K562 (cell line): Measurements from ENCODE around the gene ZDHHC18. TPM values are rescaled to one million over a fixed set of nuclear protein-coding genes. Genes with fewer than 3 reads are reported as not detected.

Experiments
- BRD4 ChIP-seq: fragments of 200-600 bp; sonication (generic); IDR thresholded peaks from 2 replicates; pipeline ENCODE4 v1.6.1; 2017; ENCODE audit warnings: inconsistent platforms
- BRF2 ChIP-seq: IDR thresholded peaks from 3 replicates; pipeline ENCODE4 v1.6.1; 2011; ENCODE audit warnings: borderline replicate concordance, mild to moderate bottlenecking; ENCODE audit not compliant: insufficient read length, insufficient read depth
- CBX1 ChIP-seq: sonication (generic); IDR thresholded peaks from 2 replicates; pipeline ENCODE4 v1.6.1; 2016; ENCODE audit warnings: antibody characterized with exemption, low read depth, mild to moderate bottlenecking
- CEBPG ChIP-seq, 3 experiments: fragments of 200-800 bp in 1 of 3; sonication (Bioruptor generic) in 1 of 3; sonication (generic) in 1 of 3; formaldehyde crosslinking in 1 of 3; IDR thresholded peaks in 2 of 3; conservative IDR thresholded peaks in 1 of 3; 2 replicates each; pipeline versions ENCODE4 v1.6.1 to v1.8.0; 2016 to 2022; ENCODE audit warnings: missing compliant biosample characterization in 2 of 3, missing genetic modification characterization in 2 of 3, mild to moderate bottlenecking in 1 of 3, missing genetic modification reagents in 1 of 3
- HDGF ChIP-seq: fragments of 450-650 bp; IDR thresholded peaks from 2 replicates; pipeline ENCODE4 v1.6.1; 2016
- MCM5 ChIP-seq: fragments of 450-650 bp; IDR thresholded peaks from 2 replicates; pipeline ENCODE4 v1.6.1; 2016; ENCODE audit warnings: low read depth
- MECOM ChIP-seq: fragments of 250-450 bp; sonication (Bioruptor Pico); IDR thresholded peaks from 2 replicates; pipeline ENCODE4 v1.8.0; 2022; ENCODE audit warnings: inconsistent platforms
- NFIC ChIP-seq: fragments of 450-650 bp; IDR thresholded peaks from 2 replicates; pipeline ENCODE4 v1.6.1; 2017; ENCODE audit warnings: mild to moderate bottlenecking, inconsistent platforms
- NFIX ChIP-seq: fragments of 250-450 bp; sonication (Bioruptor Pico); IDR thresholded peaks from 2 replicates; pipeline ENCODE4 v1.4.0; 2020; ENCODE audit warnings: low read depth, mild to moderate bottlenecking, moderate library complexity
- RBM34 ChIP-seq: fragments of 200-400 bp; formaldehyde crosslinking; IDR thresholded peaks from 2 replicates; pipeline ENCODE4 v1.6.1; 2018; ENCODE audit warnings: low read length, borderline replicate concordance; ENCODE audit not compliant: insufficient read depth
- RFX7 ChIP-seq: fragments of 250-450 bp; sonication (Bioruptor Pico); IDR thresholded peaks from 2 replicates; pipeline ENCODE4 v1.5.1; 2021; ENCODE audit warnings: mild to moderate bottlenecking
- SMAD1 ChIP-seq: fragments of 150-350 bp; IDR thresholded peaks from 2 replicates; pipeline ENCODE4 v1.6.1; 2014; ENCODE audit warnings: low read length, low read depth; ENCODE audit not compliant: partially characterized antibody
- TCFL5 ChIP-seq: fragments of 250-450 bp; sonication (Bioruptor Pico); conservative IDR thresholded peaks from 2 replicates; pipeline ENCODE4 v1.6.1; 2021; ENCODE audit warnings: mild to moderate bottlenecking, moderate library complexity, matching md5 sums
- XRCC3 ChIP-seq: fragments of 450-650 bp; IDR thresholded peaks from 2 replicates; pipeline ENCODE4 v1.6.1; 2017; ENCODE audit warnings: mild to moderate bottlenecking, moderate library complexity
- ZNF707 ChIP-seq: fragments of 250-450 bp; sonication (Bioruptor Pico); conservative IDR thresholded peaks from 2 replicates; pipeline ENCODE4 v1.8.0; 2022; ENCODE audit warnings: inconsistent platforms, mild to moderate bottlenecking, moderate library complexity
- ZNF830 ChIP-seq: fragments of 250-450 bp; sonication (Bioruptor Pico); IDR thresholded peaks from 2 replicates; pipeline ENCODE4 v1.5.0; 2021; ENCODE audit warnings: mild to moderate bottlenecking
- polyA plus RNA-seq, 8 experiments: library from polyadenylated mRNA; depleted of rRNA in 4 of 8; stranded (reverse) in 5 of 8; unstranded in 3 of 8; fragments of >200 nt; fragmentation: Nextera tagmentation in 2 of 8; fragmentation: Illumina TruSeq in 1 of 8; extraction: Ambion mirVana in 2 of 8; extraction: Trizol in 1 of 8; gene quantifications; 2 replicates each; pipeline versions ENCODE4 v1.2.1 to v1.2.3, GENCODE V29; 2011 to 2014; ENCODE audit warnings: inconsistent platforms in 1 of 8, missing spikeins in 1 of 8
- total RNA-seq, 7 experiments: library from RNA; depleted of rRNA in 6 of 7; stranded (reverse); fragments of >200 nt in 6 of 7; fragmentation: Illumina TruSeq in 2 of 7; extraction: Trizol in 2 of 7; gene quantifications; 2 replicates each; pipeline versions ENCODE4 v1.2.1 to v1.2.3, GENCODE V29; 2011 to 2021; ENCODE audit warnings: low replicate concordance in 1 of 7
- TF ChIP-seq, protein P1 (sequence below): fragments of 250-450 bp; sonication (Bioruptor Pico); IDR thresholded peaks from 2 replicates; pipeline ENCODE4 v1.8.0; 2021; ENCODE audit warnings: mild to moderate bottlenecking, moderate library complexity
- TF ChIP-seq, protein P2 (sequence below): fragments of 200-800 bp; sonication (Bioruptor generic); IDR thresholded peaks from 2 replicates; pipeline ENCODE4 v1.6.1; 2016; ENCODE audit warnings: missing genetic modification characterization, missing compliant biosample characterization

ZDHHC18 gene
- total and polyA plus RNA-seq, 9 of the 15 experiments (the other 6 are each of a cell fraction or from before 2014, with no cell fraction given) = 0.42 to 35.6 (median 15.8) TPM

GRCh38 chr1:26864610-26865480, 38.4 kb downstream of the ZDHHC18 start (continued):
- TF ChIP-seq RBM34 (0 out of 2 replicates have a peak, but pooled peaks have one; percentile 81), CEBPG (CRISPR knock-in tag; IDR thresholded peaks at IDR 0.05) (peak; percentile 59; the same call in 1 of the 2 replicates), CEBPG (tag; conservative IDR thresholded peaks at IDR 0.05 in 1 of 2, IDR thresholded peaks at IDR 0.05 in 1 of 2) (no peak), ZNF830 (CRISPR knock-in tag) (no peak), MECOM (CRISPR knock-in tag) (no peak), CBX1 (no peak), HDGF (no peak), XRCC3 (no peak), ZNF707 (CRISPR knock-in tag) (no peak), MCM5 (no peak), TCFL5 (CRISPR knock-in tag) (no peak), SMAD1 (no peak), NFIC (peak; percentile 39), NFIX (CRISPR knock-in tag) (no peak), BRF2 (no peak), RFX7 (CRISPR knock-in tag) (no peak), BRD4 (no peak)
- TF ChIP-seq, protein P1, sequence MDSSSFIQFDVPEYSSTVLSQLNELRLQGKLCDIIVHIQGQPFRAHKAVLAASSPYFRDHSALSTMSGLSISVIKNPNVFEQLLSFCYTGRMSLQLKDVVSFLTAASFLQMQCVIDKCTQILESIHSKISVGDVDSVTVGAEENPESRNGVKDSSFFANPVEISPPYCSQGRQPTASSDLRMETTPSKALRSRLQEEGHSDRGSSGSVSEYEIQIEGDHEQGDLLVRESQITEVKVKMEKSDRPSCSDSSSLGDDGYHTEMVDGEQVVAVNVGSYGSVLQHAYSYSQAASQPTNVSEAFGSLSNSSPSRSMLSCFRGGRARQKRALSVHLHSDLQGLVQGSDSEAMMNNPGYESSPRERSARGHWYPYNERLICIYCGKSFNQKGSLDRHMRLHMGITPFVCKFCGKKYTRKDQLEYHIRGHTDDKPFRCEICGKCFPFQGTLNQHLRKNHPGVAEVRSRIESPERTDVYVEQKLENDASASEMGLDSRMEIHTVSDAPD (CRISPR knock-in tag) = no peak
- TF ChIP-seq, protein P2, sequence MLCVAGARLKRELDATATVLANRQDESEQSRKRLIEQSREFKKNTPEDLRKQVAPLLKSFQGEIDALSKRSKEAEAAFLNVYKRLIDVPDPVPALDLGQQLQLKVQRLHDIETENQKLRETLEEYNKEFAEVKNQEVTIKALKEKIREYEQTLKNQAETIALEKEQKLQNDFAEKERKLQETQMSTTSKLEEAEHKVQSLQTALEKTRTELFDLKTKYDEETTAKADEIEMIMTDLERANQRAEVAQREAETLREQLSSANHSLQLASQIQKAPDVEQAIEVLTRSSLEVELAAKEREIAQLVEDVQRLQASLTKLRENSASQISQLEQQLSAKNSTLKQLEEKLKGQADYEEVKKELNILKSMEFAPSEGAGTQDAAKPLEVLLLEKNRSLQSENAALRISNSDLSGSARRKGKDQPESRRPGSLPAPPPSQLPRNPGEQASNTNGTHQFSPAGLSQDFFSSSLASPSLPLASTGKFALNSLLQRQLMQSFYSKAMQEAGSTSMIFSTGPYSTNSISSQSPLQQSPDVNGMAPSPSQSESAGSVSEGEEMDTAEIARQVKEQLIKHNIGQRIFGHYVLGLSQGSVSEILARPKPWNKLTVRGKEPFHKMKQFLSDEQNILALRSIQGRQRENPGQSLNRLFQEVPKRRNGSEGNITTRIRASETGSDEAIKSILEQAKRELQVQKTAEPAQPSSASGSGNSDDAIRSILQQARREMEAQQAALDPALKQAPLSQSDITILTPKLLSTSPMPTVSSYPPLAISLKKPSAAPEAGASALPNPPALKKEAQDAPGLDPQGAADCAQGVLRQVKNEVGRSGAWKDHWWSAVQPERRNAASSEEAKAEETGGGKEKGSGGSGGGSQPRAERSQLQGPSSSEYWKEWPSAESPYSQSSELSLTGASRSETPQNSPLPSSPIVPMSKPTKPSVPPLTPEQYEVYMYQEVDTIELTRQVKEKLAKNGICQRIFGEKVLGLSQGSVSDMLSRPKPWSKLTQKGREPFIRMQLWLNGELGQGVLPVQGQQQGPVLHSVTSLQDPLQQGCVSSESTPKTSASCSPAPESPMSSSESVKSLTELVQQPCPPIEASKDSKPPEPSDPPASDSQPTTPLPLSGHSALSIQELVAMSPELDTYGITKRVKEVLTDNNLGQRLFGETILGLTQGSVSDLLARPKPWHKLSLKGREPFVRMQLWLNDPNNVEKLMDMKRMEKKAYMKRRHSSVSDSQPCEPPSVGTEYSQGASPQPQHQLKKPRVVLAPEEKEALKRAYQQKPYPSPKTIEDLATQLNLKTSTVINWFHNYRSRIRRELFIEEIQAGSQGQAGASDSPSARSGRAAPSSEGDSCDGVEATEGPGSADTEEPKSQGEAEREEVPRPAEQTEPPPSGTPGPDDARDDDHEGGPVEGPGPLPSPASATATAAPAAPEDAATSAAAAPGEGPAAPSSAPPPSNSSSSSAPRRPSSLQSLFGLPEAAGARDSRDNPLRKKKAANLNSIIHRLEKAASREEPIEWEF (CRISPR knock-in tag) = no peak
